Transverse colon (tissue), 4 donors: Measurements from ENCODE around the gene MRPS17. TPM values are rescaled to one million over a fixed set of nuclear protein-coding genes. Genes with fewer than 3 reads are reported as not detected.

ENCODE experiments used
- DNase-seq: peaks from one replicate; pipeline ENCODE4 v3.0.0-alpha.2; 2019
- H3K27ac ChIP-seq, 4 donors: fragments of 200-600 bp; sonication (generic); 2 replicates each; pipeline ENCODE4 v1.5.1; 2016 to 2018; ENCODE audit warnings: inconsistent platforms in 4 of 4
- H3K27me3 ChIP-seq: fragments of 200-600 bp; sonication (generic); 2 replicates; pipeline ENCODE4 v1.5.1; 2017; ENCODE audit warnings: inconsistent platforms
- H3K36me3 ChIP-seq, 4 donors: fragments of 200-600 bp; sonication (generic); 2 replicates each; pipeline ENCODE4 v1.5.1; 2017 to 2019; ENCODE audit warnings: inconsistent platforms in 4 of 4
- H3K4me1 ChIP-seq, 4 donors: fragments of 200-600 bp; sonication (generic); 2 replicates each; pipeline ENCODE4 v1.5.1; 2017 to 2020; ENCODE audit warnings: inconsistent platforms in 4 of 4
- H3K4me3 ChIP-seq, 4 donors: fragments of 200-600 bp; sonication (generic); 1 replicate in 1 of 4; 2 replicates in 3 of 4; pipeline versions ENCODE4 v1.5.1 to v1.6.1; 2017 to 2019; ENCODE audit warnings: inconsistent platforms in 4 of 4
- H3K9me3 ChIP-seq, 2 donors: fragments of 200-600 bp; sonication (generic); 2 replicates each; pipeline ENCODE4 v1.5.1; 2017 to 2019; ENCODE audit warnings: inconsistent platforms in 2 of 2
- EP300 ChIP-seq: sonication (generic); formaldehyde crosslinking; IDR thresholded peaks from one replicate; pipeline ENCODE4 v1.6.1; 2017; ENCODE audit warnings: antibody characterized with exemption, low read depth
- POLR2A ChIP-seq: fragments of 450-650 bp; IDR thresholded peaks from one replicate; pipeline ENCODE4 v1.6.1; 2016; ENCODE audit warnings: antibody characterized with exemption, mild to moderate bottlenecking, moderate library complexity
- POLR2AphosphoS5 ChIP-seq, 3 donors: sonication (generic); formaldehyde crosslinking; IDR thresholded peaks; one replicate each; pipeline ENCODE4 v1.6.1; 2016; ENCODE audit warnings: antibody characterized with exemption in 3 of 3
- WGBS, 2 donors: methylation state at CpG; one replicate each; pipeline ENCODE4 v1.1.5; 2018; ENCODE audit warnings: low coverage in 1 of 2; 5-methylcytosine and 5-hydroxymethylcytosine counted together
- in situ Hi-C, 4 donors: fragments of 200-750 bp; cut with MboI; loops; one replicate each; pipeline versions ENCODE4 v1.15.0 to v1.15.1; 2017; ENCODE audit warnings: low sequenced_read_pairs in 3 of 4, low pct_ligation_motif_present in 1 of 4, low pct_unique_long_range_greater_than_20kb in 1 of 4
- intact Hi-C: fragments of 100-400 bp; cut with DNase I; formaldehyde crosslinking; loops from one replicate; pipeline ENCODE4 v1.15.1; 2023; ENCODE audit warnings: low total_unique reads
- total RNA-seq, 4 donors: library from RNA; depleted of rRNA; stranded (reverse); fragments of >200 nt; gene quantifications; one replicate each; pipeline ENCODE4 v1.1.0, GENCODE V29; 2016
- TF ChIP-seq, protein P1 (sequence below), 5 experiments: fragments of 200-600 bp in 3 of 5; fragments of 450-650 bp in 2 of 5; sonication (generic) in 3 of 5; IDR thresholded peaks; 1 replicate in 2 of 5; 2 replicates in 3 of 5; pipeline ENCODE4 v1.5.1; 2016 to 2017; ENCODE audit warnings: antibody characterized with exemption in 5 of 5, inconsistent platforms in 3 of 5, mild to moderate bottlenecking in 2 of 5, moderate library complexity in 1 of 5

The MRPS17 gene
- total RNA-seq, 4 donors from 2014 or later, result 1.1 to 11.5 (median 4.5) TPM

DNA sequence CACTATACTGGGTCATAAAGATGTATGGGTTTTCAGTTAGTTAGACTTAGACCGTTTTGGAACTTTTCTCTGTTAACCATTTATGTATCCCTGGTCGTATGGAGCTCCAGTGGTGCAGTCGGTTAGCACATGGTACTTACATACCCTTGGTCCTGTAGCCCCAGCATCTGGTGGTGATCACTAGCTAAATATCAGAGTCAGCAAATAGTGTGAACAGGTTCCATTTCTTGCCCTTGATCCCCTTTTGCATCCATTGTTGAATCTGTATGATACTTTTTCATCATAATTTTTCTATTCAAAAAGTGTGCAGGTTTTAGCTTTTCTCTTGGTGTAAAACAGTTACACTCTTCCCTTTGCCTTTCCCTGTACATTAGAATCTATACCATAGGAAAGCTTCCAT lies 28.6 kb downstream of the MRPS17 start:
- Histone ChIP-seq H3K4me3 (no peak overlapping the region), H3K27ac (no peak overlapping the region), H3K9me3 (no peaks in the 10 kb centered on the region), H3K36me3 (peaks cover 0 to 73% (median 34%) of the 10 kb centered on the region in 4 donors), H3K4me1 (peaks cover 0 to 6% (median 0%) of the 10 kb centered on the region in 4 donors), H3K27me3 (no peaks in the 10 kb centered on the region)
- DNase-seq, result no peak
- TF ChIP-seq POLR2A, result no peak
- no peak for TF ChIP-seq POLR2AphosphoS5 (IDR thresholded peaks at IDR 0.05)
- TF ChIP-seq, protein P1, sequence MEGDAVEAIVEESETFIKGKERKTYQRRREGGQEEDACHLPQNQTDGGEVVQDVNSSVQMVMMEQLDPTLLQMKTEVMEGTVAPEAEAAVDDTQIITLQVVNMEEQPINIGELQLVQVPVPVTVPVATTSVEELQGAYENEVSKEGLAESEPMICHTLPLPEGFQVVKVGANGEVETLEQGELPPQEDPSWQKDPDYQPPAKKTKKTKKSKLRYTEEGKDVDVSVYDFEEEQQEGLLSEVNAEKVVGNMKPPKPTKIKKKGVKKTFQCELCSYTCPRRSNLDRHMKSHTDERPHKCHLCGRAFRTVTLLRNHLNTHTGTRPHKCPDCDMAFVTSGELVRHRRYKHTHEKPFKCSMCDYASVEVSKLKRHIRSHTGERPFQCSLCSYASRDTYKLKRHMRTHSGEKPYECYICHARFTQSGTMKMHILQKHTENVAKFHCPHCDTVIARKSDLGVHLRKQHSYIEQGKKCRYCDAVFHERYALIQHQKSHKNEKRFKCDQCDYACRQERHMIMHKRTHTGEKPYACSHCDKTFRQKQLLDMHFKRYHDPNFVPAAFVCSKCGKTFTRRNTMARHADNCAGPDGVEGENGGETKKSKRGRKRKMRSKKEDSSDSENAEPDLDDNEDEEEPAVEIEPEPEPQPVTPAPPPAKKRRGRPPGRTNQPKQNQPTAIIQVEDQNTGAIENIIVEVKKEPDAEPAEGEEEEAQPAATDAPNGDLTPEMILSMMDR (IDR thresholded peaks at IDR 0.05), result no peak
- no peak for TF ChIP-seq EP300
- 87 to 91% methylated on average over 3 of the region's 3 CpGs for WGBS, 2 donors
- intact Hi-C loops (no loop called here), in situ Hi-C loops (no loop called here)

GRCh38 chr7:55983537-55983936 lies 31.9 kb downstream of the MRPS17 start:
- intact Hi-C loops (no loop called here), in situ Hi-C loops (no loop called here)
- no peak overlapping the region for H3K4me3 ChIP-seq
- no peaks in the 10 kb centered on the region for H3K9me3 ChIP-seq
- H3K36me3 ChIP-seq, result peaks cover 0 to 79% (median 37%) of the 10 kb centered on the region in 4 donors
- H3K27ac ChIP-seq, result no peak overlapping the region
- H3K4me1 ChIP-seq, result no peaks in the 10 kb centered on the region
- H3K27me3 ChIP-seq, result no peaks in the 10 kb centered on the region
- TF ChIP-seq, protein P1 (IDR thresholded peaks at IDR 0.05), result no peak
- TF ChIP-seq EP300, result no peak
- TF ChIP-seq POLR2A, result no peak
- TF ChIP-seq POLR2AphosphoS5 (IDR thresholded peaks at IDR 0.05), result no peak
- WGBS, 2 donors, result 94 to 100% methylated on average over 2 to 3 of the region's 3 CpGs
- DNase-seq, result no peak

DNA sequence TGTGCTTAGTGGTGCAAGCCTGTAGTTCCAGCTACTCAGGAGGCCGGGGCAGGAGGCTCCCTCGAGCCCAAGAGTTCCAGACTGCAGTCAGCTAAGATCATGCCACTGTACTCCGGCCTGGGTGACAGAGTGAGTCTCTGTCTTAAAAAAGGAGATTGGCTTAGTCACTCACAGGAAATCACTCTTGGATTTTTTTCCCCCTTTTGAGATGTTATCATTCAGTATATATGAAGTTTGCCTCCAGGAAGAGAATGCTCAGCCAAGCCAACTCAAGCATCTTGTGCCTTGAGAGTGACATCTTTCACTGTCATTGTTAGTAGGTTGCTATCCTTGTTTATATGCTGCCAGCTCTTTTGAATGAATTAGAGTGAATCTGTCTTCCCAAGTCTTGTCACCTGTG lies 40.7 kb downstream of the MRPS17 start:
- H3K27me3 ChIP-seq, result no peaks in the 10 kb centered on the region
- no peak overlapping the region for H3K4me3 ChIP-seq
- intact Hi-C loops, result no loop called here
- no peak for DNase-seq
- H3K4me1 ChIP-seq, result no peaks in the 10 kb centered on the region
- H3K27ac ChIP-seq, result no peak overlapping the region
- TF ChIP-seq, protein P1 (IDR thresholded peaks at IDR 0.05), result no peak
- TF ChIP-seq EP300, result no peak
- peaks cover 0 to 32% (median 9%) of the 10 kb centered on the region in 4 donors for H3K36me3 ChIP-seq
- WGBS, 2 donors, result 60 to 80% methylated on average over 1 to 3 of the region's 3 CpGs
- no peaks in the 10 kb centered on the region for H3K9me3 ChIP-seq
- in situ Hi-C loops, result no loop called here

GRCh38 chr7:55996856-55997500 lies 45.3 kb downstream of the MRPS17 start:
- DNase-seq, result no peak
- no peak overlapping the region for H3K27ac ChIP-seq
- H3K27me3 ChIP-seq, result no peaks in the 10 kb centered on the region
- H3K4me1 ChIP-seq, result no peaks in the 10 kb centered on the region
- in situ Hi-C loops (no loop called here), intact Hi-C loops (no loop called here)
- 88 to 100% methylated on average over 1 to 8 of the region's 8 CpGs for WGBS, 2 donors
- no peaks in the 10 kb centered on the region for H3K9me3 ChIP-seq
- TF ChIP-seq EP300 (no peak), POLR2AphosphoS5 (IDR thresholded peaks at IDR 0.05) (no peak), POLR2A (no peak)
- TF ChIP-seq, protein P1 (IDR thresholded peaks at IDR 0.05), result no peak
- peaks cover 0 to 31% (median 3%) of the 10 kb centered on the region in 4 donors for H3K36me3 ChIP-seq
- H3K4me3 ChIP-seq, result no peak overlapping the region
